Mononuclear cell (primary cell): ENCODE results near the gene MEPCE. TPM values are rescaled to one million over a fixed set of nuclear protein-coding genes. Genes with fewer than 3 reads are reported as not detected.
"Not testable (repeated sequence)": the region's sequence is repeated elsewhere in the genome, so short reads cannot be mapped to it uniquely, and the experiment has no call there.

ENCODE experiments used
- H3K27me3 ChIP-seq: 2 replicates; pipeline ENCODE4 v1.6.0; 2011; ENCODE audit warnings: low read length, control low read depth; ENCODE audit not compliant: insufficient read depth
- H3K4me1 ChIP-seq: 2 replicates; pipeline ENCODE4 v1.5.1; 2011; ENCODE audit warnings: mild to moderate bottlenecking, low read length, control low read depth; ENCODE audit not compliant: insufficient read depth
- H3K4me3 ChIP-seq: 2 replicates; pipeline ENCODE4 v1.5.1; 2011; ENCODE audit warnings: mild to moderate bottlenecking, low read length, moderate library complexity
- H3K9me3 ChIP-seq: 2 replicates; pipeline ENCODE4 v1.5.1; 2011; ENCODE audit warnings: low read depth, mild to moderate bottlenecking, control low read depth, low read length
- total RNA-seq: library from RNA; depleted of rRNA; stranded (reverse); fragments of >200 nt; gene quantifications from one replicate; pipeline ENCODE4 v1.2.3, GENCODE V29; 2012

Gene MEPCE
- total RNA-seq, 1 donor = 36.7 TPM

GRCh38 chr7:100437150-100438100 is 7.8 kb downstream of the MEPCE start:
- Histone ChIP-seq H3K9me3 (no peaks in the 10 kb centered on the region), H3K4me3 (no peak overlapping the region), H3K27me3 (no peaks in the 10 kb centered on the region), H3K4me1 (peaks cover 26% of the 10 kb centered on the region)

DNA sequence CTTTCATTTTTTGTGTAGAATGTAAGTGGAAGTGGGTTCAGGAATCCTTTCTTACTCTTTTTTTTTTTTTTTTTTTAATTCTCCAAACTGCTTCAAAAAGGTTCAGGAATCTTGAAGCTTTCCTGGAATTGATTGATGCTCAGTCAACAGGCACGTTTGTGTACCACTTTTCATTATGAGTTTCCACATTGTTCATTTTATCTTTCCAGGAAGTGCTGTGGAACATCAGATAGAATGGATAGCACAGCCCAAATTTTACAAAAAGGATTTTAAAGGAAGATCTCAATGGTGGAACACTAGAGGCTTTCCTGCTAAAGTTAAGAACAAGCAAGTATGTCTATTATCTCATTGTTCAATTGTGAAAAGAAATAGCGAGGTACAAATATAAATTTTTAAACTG is 8.5 kb downstream of the MEPCE start:
- Histone ChIP-seq H3K4me1 (peaks cover 26% of the 10 kb centered on the region), H3K27me3 (no peaks in the 10 kb centered on the region), H3K9me3 (no peaks in the 10 kb centered on the region), H3K4me3 (no peak overlapping the region)

DNA sequence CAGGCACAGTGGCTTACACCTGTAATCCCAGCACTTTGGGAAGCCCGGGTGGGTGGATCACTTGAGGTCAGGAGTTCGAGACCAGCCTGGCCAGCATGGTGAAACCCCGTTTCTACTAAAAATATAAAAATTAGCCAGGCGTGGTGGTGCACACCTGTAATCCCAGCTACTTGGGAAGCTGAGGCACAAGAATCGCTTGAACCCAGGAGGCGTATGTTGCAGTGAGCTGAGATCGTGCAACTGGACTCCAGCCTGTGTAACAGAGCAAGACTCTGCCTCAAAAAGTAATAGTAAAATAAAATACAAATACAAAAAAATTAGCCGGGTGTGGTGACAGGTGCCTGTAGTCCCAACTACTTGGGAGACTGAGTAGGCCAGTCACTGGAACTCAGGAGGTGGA is 9.1 kb downstream of the MEPCE start:
- H3K27me3 ChIP-seq, H3K9me3 ChIP-seq, H3K4me3 ChIP-seq: not testable (repeated sequence)
- peaks cover 25% of the 10 kb centered on the region for H3K4me1 ChIP-seq

DNA sequence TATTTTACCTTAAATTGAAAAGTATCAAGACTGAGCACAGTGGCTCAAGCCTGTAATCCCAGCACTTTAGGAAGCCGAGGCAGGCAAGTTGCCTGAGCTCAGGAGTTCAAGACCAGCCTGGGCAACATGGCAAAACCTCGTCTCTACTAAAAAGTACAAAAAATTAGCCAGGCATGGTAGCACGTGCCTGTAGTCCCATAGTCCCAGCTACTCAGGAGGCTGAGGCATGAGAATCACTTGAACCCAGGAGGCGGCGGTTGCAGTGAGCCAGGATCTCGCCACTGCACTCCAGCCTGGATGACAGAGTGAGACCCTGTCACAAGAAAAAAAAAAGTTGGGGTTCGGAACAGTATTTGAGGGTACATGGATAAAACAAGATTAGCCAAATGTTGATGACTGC is 9.6 kb downstream of the MEPCE start:
- H3K27me3 ChIP-seq, H3K4me3 ChIP-seq, H3K9me3 ChIP-seq: not testable (repeated sequence)
- peaks cover 24% of the 10 kb centered on the region for H3K4me1 ChIP-seq

GRCh38 chr7:100441641-100442535 is 12.3 kb downstream of the MEPCE start:
- Histone ChIP-seq H3K27me3 (no peaks in the 10 kb centered on the region), H3K9me3 (no peaks in the 10 kb centered on the region), H3K4me3 (no peak overlapping the region), H3K4me1 (peaks cover 23% of the 10 kb centered on the region)

DNA sequence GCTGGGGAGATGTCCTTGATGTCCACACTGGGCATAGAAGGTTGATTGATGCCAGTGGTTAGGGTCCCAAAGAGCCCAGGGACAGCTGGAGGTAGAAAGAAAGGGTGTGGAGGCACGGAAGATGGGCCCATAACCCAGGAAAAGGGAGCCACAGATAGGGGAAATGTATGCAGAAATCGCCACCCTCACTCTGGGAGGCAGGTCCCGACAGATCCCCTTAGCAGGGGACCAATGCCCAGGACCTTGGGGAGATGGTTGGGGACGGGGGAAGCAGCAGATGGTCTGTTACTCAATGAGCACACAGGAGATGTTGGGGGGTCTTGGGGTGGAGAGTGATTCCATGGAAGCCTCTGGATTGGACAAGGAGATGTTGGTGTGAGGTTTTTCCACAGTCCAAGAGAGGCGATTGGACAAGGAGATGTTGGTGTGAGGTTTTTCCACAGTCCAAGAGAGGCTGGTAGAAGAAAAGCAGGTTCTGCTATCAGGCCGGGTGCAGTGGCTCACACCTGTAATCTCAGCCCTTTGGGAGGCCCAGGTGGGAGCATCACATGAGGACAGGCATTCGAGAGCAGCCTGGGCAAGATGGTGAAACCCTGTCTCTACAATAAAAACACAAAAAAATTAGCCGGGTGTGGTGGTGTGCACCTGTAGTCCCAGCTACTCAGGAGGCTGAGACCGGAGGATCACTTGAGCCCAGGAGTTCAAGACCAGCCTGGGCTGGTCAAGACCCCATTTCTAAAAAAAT is 13.6 kb downstream of the MEPCE start:
- no peak overlapping the region for H3K4me3 ChIP-seq
- no peaks in the 10 kb centered on the region for H3K27me3 ChIP-seq
- peaks cover 21% of the 10 kb centered on the region for H3K4me1 ChIP-seq

GRCh38 chr7:100444311-100445278 is 15.0 kb downstream of the MEPCE start:
- Histone ChIP-seq H3K4me3 (no peak overlapping the region), H3K4me1 (peaks cover 21% of the 10 kb centered on the region), H3K27me3 (no peaks in the 10 kb centered on the region), H3K9me3 (no peaks in the 10 kb centered on the region)

More for the DNA sequence above, 13.6 kb downstream of the MEPCE start:
- H3K9me3 ChIP-seq = no peaks in the 10 kb centered on the region

- Histone ChIP-seq H3K27me3 (no peaks in the 10 kb centered on the region), H3K4me3 (no peak overlapping the region), H3K9me3 (no peaks in the 10 kb centered on the region), H3K4me1 (peaks cover 31% of the 10 kb centered on the region)
Observed at GRCh38 chr7:100446040-100446439, 16.4 kb downstream of the MEPCE start.

- not testable (repeated sequence) for H3K27me3 ChIP-seq, H3K9me3 ChIP-seq, H3K4me3 ChIP-seq
- peaks cover 31% of the 10 kb centered on the region for H3K4me1 ChIP-seq
Observed at GRCh38 chr7:100447363-100447762, 17.7 kb downstream of the MEPCE start.

- no peaks in the 10 kb centered on the region for H3K9me3 ChIP-seq
- peaks cover 26% of the 10 kb centered on the region for H3K4me1 ChIP-seq
- no peak overlapping the region for H3K4me3 ChIP-seq
- H3K27me3 ChIP-seq = no peaks in the 10 kb centered on the region
Observed at GRCh38 chr7:100449190-100449795, 19.7 kb downstream of the MEPCE start.

DNA sequence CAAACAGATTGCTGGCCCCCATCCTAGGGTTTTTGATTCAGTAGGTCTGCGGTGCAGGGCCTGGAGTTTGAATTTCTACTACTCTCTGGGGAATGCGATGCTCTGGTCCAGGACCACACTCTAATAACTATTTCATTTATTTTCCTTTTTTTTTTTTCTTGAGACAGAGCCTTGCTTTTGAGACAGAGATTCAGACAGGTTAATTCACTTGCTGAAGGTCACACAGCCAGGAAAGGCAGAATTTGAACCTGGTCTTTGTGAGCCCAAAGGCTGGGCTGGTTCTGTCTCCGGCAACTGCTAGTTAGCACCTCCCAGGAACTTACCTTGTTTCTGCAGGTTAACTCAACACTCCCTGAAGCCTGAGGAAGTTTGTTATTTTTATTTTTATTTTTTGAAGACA is 22.9 kb downstream of the MEPCE start:
- no peaks in the 10 kb centered on the region for H3K9me3 ChIP-seq
- H3K4me1 ChIP-seq = peaks cover 10% of the 10 kb centered on the region
- no peak overlapping the region for H3K4me3 ChIP-seq
- no peaks in the 10 kb centered on the region for H3K27me3 ChIP-seq

GRCh38 chr7:100453854-100454253 is 24.2 kb downstream of the MEPCE start:
- not testable (repeated sequence) for H3K4me1 ChIP-seq, H3K4me3 ChIP-seq, H3K27me3 ChIP-seq, H3K9me3 ChIP-seq

DNA sequence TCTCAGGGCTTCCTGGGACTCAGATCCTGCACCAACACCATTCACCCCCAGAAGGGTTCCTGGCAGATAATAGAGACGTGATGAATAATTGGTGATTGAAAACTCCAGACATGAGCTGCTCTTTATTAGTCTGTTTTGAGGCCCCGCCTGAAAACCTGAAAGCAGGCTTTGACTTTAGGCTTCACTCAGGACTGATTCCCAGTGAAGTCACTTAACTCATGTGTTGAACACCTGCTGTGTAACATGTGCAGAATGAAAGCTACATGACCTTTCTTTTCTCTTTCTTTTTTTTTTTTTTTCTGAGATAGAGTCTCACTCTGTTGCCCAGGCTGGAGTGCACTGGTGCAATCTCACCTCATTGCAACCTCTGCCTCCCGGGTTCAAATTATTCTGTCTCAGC is 25.6 kb downstream of the MEPCE start:
- peaks cover 6% of the 10 kb centered on the region for H3K4me1 ChIP-seq
- H3K4me3 ChIP-seq = no peak overlapping the region
- H3K9me3 ChIP-seq = no peaks in the 10 kb centered on the region
- no peaks in the 10 kb centered on the region for H3K27me3 ChIP-seq
